ENCODE data around the gene WASHC2A.
"Not testable (repeated sequence)": the region's sequence is repeated elsewhere in the genome, so short reads cannot be mapped to it uniquely, and the experiment has no call there.

The WASHC2A gene

GRCh38 chr10:50067546-50068351 is at the start of gene WASHC2A:
TSS of gene WASHC2A (plus strand) at chr10:50067954. CDS start at chr10:50068006, 52 bp downstream.
- peak; percentile 69 for DNase-seq

GRCh38 chr10:50019279-50019678 is 48.5 kb upstream of the WASHC2A start:
- DNase-seq, result peak; percentile 11

DNA sequence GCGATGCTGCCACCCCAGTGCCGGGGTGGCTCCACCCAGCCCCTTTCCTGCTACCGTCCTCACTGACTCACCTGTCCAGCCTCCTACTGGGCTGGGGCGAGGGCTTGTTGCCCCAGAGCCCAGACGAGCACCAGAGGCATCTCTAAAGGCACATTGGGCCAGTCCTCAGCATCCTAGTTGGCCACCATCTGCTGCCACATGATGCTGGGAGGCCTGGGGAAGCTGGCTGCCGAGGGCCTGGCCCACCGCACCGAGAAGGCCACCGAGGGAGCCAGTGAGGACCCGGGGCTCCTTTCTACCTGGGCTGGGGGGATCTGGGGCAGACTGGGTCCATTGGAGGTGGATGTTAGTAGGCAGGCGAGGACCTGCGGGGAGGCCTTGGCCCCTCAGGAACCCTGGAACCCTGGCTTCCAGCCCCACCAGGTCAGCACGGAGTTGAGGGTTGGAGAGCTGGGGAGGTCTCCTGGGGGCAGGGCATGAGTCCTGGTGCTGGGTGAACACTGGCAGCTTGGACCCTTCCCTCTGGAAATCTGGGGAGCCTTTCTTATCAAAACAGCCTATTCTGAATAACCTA is 47.2 kb upstream of the WASHC2A start:
- DNase-seq, result not testable (repeated sequence)

DNA sequence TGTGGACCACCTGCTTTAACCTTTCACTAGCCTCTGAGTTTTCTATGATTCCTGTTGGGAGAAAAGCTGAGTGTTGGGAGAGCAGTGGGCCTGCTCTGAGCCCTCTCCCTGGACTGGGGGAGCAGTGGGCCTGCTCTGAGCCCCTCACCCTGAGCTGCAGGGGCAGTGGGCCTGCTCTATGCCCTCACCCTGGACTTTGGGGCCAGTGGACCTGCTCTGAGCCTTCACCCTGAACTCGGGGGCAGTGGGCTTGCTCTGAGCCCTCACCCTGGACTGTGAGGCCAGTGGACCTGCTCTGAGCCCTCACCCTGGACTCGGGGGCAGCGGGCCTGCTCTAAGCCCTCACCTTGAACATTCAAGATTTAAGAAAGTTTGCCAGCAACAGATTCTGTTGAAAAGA is 46.1 kb upstream of the WASHC2A start:
- no peak for DNase-seq

DNA sequence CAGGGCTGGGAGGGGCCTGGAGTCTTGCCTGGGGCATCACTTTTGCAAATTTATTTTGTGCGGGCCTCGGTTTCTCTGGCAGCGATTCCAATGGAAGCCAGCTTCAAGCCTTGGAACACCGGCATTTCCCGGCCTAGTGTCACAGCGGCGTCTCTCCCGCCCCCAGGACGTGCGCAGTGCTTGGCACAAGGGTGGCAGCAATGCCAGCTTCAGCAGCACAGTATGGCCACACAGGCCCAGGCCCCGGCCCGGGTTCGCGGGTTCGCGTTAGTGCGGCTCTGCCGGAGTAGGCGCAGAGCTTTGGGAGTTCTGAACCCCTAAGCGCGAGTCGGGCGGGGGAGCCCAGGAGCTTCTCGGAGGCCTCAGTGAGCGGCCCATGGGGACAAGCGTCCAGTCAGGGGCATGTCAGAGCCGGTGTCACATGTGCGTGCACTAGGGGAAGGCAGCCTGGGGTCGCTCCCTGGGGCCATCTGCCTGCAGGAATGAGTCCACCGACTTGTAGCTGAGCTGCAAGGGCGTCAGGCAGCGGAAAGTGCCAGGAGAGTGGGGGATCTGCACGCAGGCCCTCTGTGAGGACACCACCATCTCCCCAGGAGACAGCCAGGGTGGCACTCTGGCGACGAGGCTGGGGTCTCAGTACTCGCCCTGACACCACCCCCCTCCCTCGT is 42.9 kb upstream of the WASHC2A start:
- not testable (repeated sequence) for DNase-seq

DNA sequence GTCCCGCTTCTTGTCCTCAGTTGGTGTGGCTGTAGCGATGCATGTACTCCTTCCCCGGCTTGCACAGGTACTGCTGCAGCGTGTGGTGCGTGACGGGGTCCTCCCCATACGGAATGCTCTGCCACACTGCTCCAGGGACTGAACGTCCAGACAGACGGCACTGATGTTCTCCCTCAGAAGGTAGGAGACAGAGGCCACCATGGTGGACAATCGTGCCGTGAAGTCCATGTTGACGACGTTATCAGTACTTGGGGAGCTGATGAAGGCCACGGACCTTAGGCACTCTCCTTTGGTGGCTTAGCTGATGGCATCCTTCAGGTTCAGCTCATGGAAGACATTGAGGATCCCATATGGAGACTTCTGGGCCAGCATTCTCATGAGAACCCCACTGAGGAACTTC is 42.1 kb upstream of the WASHC2A start:
- DNase-seq, result no peak

- no peak for DNase-seq
Observed at GRCh38 chr10:50027195-50027594, 40.6 kb upstream of the WASHC2A start.

- DNase-seq, result no peak
Observed at GRCh38 chr10:50033481-50033880, 34.3 kb upstream of the WASHC2A start.

DNA sequence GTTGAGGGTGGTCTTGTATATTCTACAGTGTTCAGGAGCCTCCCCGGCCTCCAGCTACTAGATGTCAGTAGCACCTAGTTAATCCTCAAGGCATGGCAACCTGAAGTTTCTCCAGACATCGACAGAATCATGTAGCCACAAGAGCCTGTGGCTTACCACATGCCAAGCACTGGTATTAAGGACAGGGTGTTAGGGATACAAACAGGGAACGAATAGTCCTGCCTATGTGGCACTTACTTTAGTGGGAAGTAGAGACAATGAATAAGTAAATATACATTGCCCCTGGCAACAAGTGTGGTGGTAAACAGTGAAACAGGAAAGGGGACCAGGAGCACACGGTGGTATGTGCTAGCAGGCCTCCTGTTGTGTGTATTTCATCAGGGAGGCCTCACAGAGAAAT is 32.4 kb upstream of the WASHC2A start:
- not testable (repeated sequence) for DNase-seq

DNA sequence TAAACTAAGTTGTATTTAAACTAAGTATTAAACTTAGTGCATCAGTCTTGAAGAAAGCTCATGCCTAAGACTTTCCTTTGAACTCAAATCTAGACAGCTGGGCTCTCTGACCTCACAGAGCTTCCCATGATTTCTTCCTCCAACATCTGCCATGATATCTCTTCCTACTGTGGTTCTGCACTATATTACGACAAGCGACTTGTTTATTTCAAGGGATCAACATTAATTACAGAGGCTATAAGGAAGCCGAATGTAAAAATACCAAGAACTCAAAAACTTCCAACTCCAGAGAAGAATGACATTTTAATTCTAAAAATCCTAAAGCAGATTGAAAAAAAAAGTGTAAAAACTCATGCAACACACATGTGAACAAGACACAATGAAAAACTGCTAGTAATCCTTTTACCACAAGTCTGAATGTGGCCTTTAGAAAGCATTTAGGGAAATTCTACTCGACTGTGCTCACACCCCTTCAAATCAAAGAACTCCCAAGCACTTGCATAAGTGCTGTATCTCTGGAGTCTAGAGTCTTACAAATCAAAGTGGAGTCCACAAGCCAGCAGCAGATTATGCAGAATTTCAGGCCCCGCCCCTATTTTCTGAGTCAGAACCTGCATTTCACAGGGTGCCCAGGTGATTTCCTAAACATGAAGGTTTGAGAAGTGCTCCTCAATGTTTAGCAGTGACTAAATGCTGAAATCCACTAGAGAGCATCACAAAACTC is 22.7 kb upstream of the WASHC2A start:
- DNase-seq, result no peak

- DNase-seq, result not testable (repeated sequence)
Observed at GRCh38 chr10:50046457-50046856, 21.3 kb upstream of the WASHC2A start.

- not testable (repeated sequence) for DNase-seq
Observed at GRCh38 chr10:50047594-50047993, 20.2 kb upstream of the WASHC2A start.

GRCh38 chr10:50051995-50052660 is 15.6 kb upstream of the WASHC2A start:
- DNase-seq, result not testable (repeated sequence)

DNA sequence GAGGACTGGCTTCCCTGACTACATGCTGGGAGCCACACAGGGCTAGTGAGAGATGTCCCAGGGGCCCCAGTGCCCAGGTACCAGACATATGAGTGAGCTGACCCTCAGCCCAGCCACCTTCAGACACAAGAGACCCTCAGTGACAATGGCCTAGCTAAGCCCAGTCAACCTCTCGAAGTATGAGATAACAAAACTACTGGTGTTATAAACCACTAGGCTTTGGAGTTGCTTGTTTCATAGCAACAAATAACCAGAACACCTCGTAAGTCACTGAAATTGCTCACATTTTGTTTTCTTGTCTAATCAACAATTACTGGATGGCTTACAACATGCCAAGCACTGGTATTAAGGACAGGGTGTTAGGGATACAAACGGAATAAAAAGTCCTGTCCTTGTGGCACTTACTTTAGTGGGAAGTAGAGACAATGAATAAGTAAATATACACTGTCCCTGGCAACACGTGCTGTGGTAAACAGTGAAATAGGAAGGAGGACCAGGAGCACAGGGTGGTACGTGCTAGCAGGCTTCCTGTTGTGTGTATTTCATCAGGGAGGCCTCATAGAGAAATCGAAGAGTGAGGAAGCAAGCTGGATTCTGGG is 14.9 kb upstream of the WASHC2A start:
- not testable (repeated sequence) for DNase-seq

DNA sequence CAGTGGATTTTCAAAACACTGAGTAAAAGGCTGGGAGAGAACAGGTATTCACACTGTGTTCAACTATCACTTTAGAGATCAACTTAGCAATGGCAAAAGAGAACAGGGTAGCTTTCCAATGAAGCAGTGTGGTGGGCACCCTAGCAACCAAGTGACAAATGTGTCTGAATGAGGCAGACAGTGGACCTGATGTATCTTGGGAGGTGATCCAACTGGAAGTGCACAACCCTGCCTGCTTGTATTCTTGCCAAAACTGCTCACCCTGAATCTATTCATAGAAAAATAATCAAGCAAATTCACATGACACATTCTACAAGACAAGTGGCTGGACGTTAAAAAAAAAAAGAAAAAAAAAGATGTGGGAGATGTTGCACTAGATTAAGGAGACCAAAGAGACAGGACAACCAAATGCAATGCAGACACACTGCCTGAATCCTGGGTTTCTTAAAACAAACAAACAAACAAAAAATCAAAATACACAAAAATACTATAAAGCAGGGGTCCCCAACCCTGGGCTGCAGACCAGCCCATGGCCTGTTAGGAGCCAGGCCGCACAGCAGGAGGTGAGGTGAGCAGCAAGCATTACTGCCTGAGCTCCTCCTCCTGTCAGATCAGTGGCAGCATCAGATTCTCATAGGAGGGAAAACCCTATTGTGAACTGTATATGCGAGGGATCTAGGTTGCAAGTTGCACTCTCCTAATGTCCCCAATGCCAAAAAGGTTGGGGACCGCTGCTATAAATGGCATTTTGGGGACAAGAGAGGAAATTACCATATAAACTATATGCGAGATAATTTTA is 12.1 kb upstream of the WASHC2A start:
- not testable (repeated sequence) for DNase-seq

- DNase-seq, result not testable (repeated sequence)
Observed at GRCh38 chr10:50056654-50057053, 11.1 kb upstream of the WASHC2A start.

- not testable (repeated sequence) for DNase-seq
Observed at GRCh38 chr10:50058727-50059126, 9.0 kb upstream of the WASHC2A start.

- not testable (repeated sequence) for DNase-seq
Observed at GRCh38 chr10:50059946-50060345, 7.8 kb upstream of the WASHC2A start.

DNA sequence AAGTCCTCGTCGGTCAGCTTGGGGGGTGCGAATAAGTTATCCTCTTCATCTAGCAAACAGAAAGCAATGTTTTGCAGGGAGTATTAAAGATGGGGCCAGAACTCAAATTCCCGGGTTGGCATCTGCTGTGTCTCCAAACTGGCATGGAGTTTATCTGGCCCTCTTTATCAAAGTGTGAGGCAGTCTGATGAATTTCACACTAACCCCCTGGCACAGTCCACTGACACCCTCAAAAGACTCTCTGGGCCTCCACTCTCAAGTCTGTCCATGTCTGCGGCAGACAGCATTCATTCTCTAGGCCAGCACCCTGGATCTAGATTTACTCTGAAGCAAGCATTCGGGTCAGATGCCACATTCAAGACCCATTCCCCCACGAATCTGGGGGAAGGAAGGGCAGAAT is 6.2 kb upstream of the WASHC2A start:
- not testable (repeated sequence) for DNase-seq

- DNase-seq, result no peak
Observed at GRCh38 chr10:50063100-50063499, 4.7 kb upstream of the WASHC2A start.

GRCh38 chr10:50068352-50068659 is 552 bp downstream of the WASHC2A start:
- not testable (repeated sequence) for DNase-seq
